Kidney (tissue), 14 donors: Measurements from ENCODE around the gene USP21. TPM values are rescaled to one million over a fixed set of nuclear protein-coding genes. Genes with fewer than 3 reads are reported as not detected.

ENCODE experiments used
- DNase-seq, 5 donors: peaks; one replicate each; pipeline ENCODE4 v3.0.0-alpha.2; 2013 to 2020
- FAIRE-seq: peaks from 2 replicates; lab custom pipeline; 2012; peaks lifted over from hg19 to GRCh38; lab: Jason Lieb, UNC
- H3K27ac ChIP-seq, 2 donors: one replicate each; pipeline ENCODE4 v1.7.0; 2013; ENCODE audit warnings: low read depth in 2 of 2, low read length in 2 of 2, inconsistent platforms in 1 of 2
- H3K27me3 ChIP-seq: one replicate; pipeline ENCODE4 v1.7.1; 2013; ENCODE audit warnings: low read length, inconsistent platforms; ENCODE audit not compliant: control insufficient read depth, insufficient read depth
- H3K36me3 ChIP-seq, 3 donors: one replicate each; pipeline versions ENCODE4 v1.7.0 to v1.7.1; 2013; ENCODE audit warnings: low read length in 3 of 3, control low read depth in 1 of 3, inconsistent platforms in 1 of 3; ENCODE audit not compliant: insufficient read depth in 3 of 3, control insufficient read depth in 2 of 3
- H3K4me1 ChIP-seq, 3 donors: one replicate each; pipeline versions ENCODE4 v1.7.0 to v1.7.1; 2013; ENCODE audit warnings: low read length in 3 of 3, inconsistent platforms in 1 of 3, low read depth in 1 of 3; ENCODE audit not compliant: control insufficient read depth in 2 of 3, insufficient read depth in 2 of 3
- H3K4me3 ChIP-seq, 3 donors: one replicate each; pipeline versions ENCODE4 v1.7.0 to v1.8.1; 2013; ENCODE audit warnings: low read length in 3 of 3, control low read depth in 1 of 3, inconsistent platforms in 1 of 3
- H3K9ac ChIP-seq, 3 donors: one replicate each; pipeline versions ENCODE4 v1.7.0 to v1.7.1; 2013; ENCODE audit warnings: low read length in 3 of 3, control low read depth in 1 of 3, inconsistent platforms in 1 of 3
- H3K9me3 ChIP-seq, 3 donors: one replicate each; pipeline versions ENCODE4 v1.7.0 to v1.7.1; 2013; ENCODE audit warnings: low read length in 3 of 3, control low read depth in 1 of 3, inconsistent platforms in 1 of 3; ENCODE audit not compliant: control insufficient read depth in 2 of 3, insufficient read depth in 1 of 3
- intact Hi-C: fragments of 100-400 bp; cut with DNase I; formaldehyde crosslinking; loops from one replicate; pipeline ENCODE4 v1.11.1; 2022
- polyA plus RNA-seq: library from polyadenylated mRNA; stranded (reverse); fragments of 350-450 nt; fragmentation: Illumina TruSeq; extraction: RNeasy Lipid Tissue Mini Kit (QIAGEN cat#74804); gene quantifications from one replicate; pipeline ENCODE4 v1.2.3, GENCODE V29; 2014; ENCODE audit warnings: low read depth, low replicate concordance; ENCODE audit not compliant: insufficient read depth
- total RNA-seq: library from RNA; stranded (reverse); fragmentation: NEBNext Ultra II Directional; extraction: Animal tissue kit (Norgen Biotek cat#: 25700); gene quantifications from one replicate; pipeline ENCODE4 v1.2.1, GENCODE V29; 2021
- TF ChIP-seq, protein P1 (sequence below): IDR thresholded peaks from 3 replicates; pipeline ENCODE4 v1.5.1; 2012; ENCODE audit warnings: mild to moderate bottlenecking, moderate library complexity, borderline replicate concordance; ENCODE audit not compliant: insufficient read depth; ENCODE audit errors: extremely low read depth
- donor health status: control.
- donor health status: control.
- donor health status: control.
- donor health status: control.
- donor health status: control.
- donor health status: DM: yes; HTN: yes; CAD: no.
- donor health status: Normal renal cell carcinoma (clear cell type).

The USP21 gene
- total and polyA plus RNA-seq, 2 donors from 2014 or later: 26.3 to 27.7 TPM

DNA sequence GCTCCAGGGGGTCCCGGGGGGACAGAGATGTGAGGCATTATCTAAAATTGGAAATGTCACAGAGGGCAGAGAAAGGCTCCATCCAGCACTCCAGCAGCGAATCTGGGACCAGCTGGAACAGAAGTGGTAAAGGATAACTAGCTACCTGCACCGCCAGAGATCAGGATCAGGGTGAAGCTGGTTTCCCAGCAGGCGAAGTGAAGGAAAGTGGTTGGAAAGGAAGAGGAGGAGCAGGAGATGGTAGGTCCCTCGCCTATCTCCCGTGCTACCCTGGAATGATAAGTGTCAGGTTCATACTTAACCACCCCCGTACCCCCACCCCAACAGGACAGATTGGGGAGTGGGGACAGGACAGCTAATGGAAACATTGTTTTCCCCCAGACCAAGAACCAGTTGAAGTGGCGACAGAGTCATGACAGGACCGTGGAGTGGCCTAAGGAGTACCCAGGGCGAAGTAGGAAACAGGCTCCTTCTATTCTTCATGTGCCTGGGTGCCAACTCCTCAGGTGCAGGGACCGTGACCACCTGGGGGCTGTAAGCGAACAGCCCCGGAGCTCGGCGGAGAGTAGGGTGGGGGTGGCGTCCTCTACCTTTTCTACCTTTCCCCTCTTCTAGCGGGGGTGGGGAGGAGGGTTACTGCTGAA lies 17.3 kb downstream of the USP21 start:
- peaks cover 0 to 21% (median 12%) of the 10 kb centered on the region in 3 donors for H3K4me1 ChIP-seq
- H3K9me3 ChIP-seq: no peaks in the 10 kb centered on the region
- intact Hi-C loops: no loop called here
- peak overlapping the region; percentile 97 to 98 (median 98) for H3K4me3 ChIP-seq
- H3K9ac ChIP-seq: peak overlapping the region; percentile 97 to 99 (median 98)
- DNase-seq: peak in 1 of 5 donors; percentile 39
- no peaks in the 10 kb centered on the region for H3K27me3 ChIP-seq
- H3K36me3 ChIP-seq: peaks cover 9 to 40% (median 15%) of the 10 kb centered on the region in 3 donors
- FAIRE-seq: no peak
- H3K27ac ChIP-seq: peak overlapping the region; percentile 95 to 96
- TF ChIP-seq, protein P1, sequence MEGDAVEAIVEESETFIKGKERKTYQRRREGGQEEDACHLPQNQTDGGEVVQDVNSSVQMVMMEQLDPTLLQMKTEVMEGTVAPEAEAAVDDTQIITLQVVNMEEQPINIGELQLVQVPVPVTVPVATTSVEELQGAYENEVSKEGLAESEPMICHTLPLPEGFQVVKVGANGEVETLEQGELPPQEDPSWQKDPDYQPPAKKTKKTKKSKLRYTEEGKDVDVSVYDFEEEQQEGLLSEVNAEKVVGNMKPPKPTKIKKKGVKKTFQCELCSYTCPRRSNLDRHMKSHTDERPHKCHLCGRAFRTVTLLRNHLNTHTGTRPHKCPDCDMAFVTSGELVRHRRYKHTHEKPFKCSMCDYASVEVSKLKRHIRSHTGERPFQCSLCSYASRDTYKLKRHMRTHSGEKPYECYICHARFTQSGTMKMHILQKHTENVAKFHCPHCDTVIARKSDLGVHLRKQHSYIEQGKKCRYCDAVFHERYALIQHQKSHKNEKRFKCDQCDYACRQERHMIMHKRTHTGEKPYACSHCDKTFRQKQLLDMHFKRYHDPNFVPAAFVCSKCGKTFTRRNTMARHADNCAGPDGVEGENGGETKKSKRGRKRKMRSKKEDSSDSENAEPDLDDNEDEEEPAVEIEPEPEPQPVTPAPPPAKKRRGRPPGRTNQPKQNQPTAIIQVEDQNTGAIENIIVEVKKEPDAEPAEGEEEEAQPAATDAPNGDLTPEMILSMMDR: no peak

DNA sequence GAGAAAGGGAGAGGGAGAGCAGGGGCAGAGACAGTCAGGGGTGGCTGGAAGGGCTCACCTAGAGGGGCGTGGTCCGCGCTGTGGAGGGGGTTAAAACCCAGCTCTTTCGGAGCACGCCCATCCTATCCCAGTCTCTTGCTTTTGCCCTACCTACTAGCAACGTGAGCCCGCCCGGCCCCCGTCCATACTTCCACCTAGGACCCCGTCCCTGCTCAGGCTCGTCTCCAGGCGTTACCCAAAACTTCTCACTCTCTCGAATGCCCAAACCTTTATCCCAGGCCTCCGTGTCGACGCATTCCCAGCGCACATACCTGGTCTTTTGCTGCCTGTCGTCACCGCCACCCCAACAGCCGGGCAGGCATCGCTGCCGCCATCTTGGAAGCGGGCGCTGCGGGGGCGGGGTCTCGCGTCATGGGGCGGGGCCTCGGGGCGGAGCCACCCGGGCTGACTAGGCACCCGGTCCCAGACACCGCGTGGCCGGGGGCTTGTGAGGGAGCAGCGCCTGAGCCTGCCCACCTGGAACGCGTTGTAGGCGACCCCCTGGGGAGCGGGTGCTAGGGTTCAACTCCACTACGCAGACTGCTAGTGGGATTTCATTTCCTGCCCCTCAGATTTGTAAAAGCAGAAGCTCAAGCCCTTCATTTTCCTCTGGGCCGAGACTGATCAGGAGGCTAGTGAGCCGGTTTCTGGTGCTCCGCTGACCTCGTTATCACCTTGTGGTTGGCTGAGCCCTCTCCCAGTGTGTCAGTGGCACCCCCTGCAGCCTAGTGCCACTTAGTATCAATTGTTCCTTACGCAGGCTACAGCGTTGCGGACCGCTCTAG lies 18.0 kb downstream of the USP21 start, which contains the start of gene B4GALT3:
B4GALT3 (minus strand) TSS at position 396 of the 824 bp plus-strand sequence. CDS start 1,447 bp downstream, outside the sequence.
- Histone ChIP-seq H3K9me3 (no peaks in the 10 kb centered on the region), H3K4me1 (peaks cover 0 to 21% (median 12%) of the 10 kb centered on the region in 3 donors), H3K36me3 (peaks cover 9 to 33% (median 10%) of the 10 kb centered on the region in 3 donors), H3K27me3 (no peaks in the 10 kb centered on the region), H3K4me3 (peak within 1 kb of the TSS; percentile 97 to 98 (median 98)), H3K27ac (peak within 1 kb of the TSS; percentile 95 to 96), H3K9ac (peak within 1 kb of the TSS; percentile 97 to 99 (median 98))
- TF ChIP-seq, protein P1: no peak
- intact Hi-C loops: no loop called here
- no peak for FAIRE-seq
- peak; percentile 94 to 96 (median 94) for DNase-seq

DNA sequence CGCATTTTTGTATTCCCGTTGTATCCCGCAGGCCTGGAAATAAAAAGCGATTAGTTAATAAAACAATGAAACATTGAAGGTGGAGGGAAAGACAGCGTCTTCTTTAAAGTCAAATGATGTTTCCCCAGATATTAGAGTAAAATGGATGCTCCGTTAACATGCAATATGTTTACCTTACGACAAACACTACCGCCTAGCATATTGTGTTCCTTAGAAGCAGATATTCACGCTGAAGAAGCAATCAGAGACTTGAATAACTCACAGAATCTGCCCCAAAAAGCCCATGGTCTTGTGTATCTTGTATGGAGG lies 18.6 kb downstream of the USP21 start:
- H3K4me1 ChIP-seq: peaks cover 0 to 21% (median 12%) of the 10 kb centered on the region in 3 donors
- H3K9ac ChIP-seq: peak overlapping the region in 2 of 3 donors; percentile 97 to 99
- no peaks in the 10 kb centered on the region for H3K9me3 ChIP-seq
- H3K36me3 ChIP-seq: peaks cover 9 to 28% (median 10%) of the 10 kb centered on the region in 3 donors
- peak overlapping the region in 2 of 3 donors; percentile 97 to 98 for H3K4me3 ChIP-seq
- intact Hi-C loops: no loop called here
- TF ChIP-seq, protein P1: no peak
- no peaks in the 10 kb centered on the region for H3K27me3 ChIP-seq
- peak overlapping the region; percentile 95 to 96 for H3K27ac ChIP-seq
- DNase-seq (no peak), FAIRE-seq (no peak)
